HepG2 (cell line): Measurements from ENCODE around the gene KRT76. TPM values are rescaled to one million over a fixed set of nuclear protein-coding genes. Genes with fewer than 3 reads are reported as not detected.

Experiments used
- ATAC-seq: fragments of 200-7000 bp; cut with Tn5 transposase; 3 replicates; pipeline ENCODE4 v1.9.1; 2020; ENCODE audit warnings: mild to moderate bottlenecking, moderate library complexity
- BruUV-seq: library from RNA; stranded (reverse); fragments of 400-500 nt; replicated peaks from 2 replicates; lab custom pipeline; 2021; lab: Mats Ljungman, UMichigan
- CTCF ChIA-PET: fragments of 300-600 bp; formaldehyde crosslinking; extraction: SDS; loops from one replicate; lab custom pipeline; 2021; ENCODE audit warnings: low total read pairs, inconsistent platforms, low intra/inter-chr PET ratio; lab: Yijun Ruan, JAX
- POLR2A ChIA-PET: fragments of 350-600 bp; sonication (Branson Sonifier 250); formaldehyde crosslinking; loops from one replicate; lab custom pipeline; 2020; ENCODE audit warnings: antibody characterized with exemption, inconsistent platforms; lab: Yijun Ruan, JAX
- DNase-seq: peaks from one replicate; pipeline ENCODE4 v3.0.0-alpha.2; 2015; ENCODE audit warnings: low spot score
- FAIRE-seq: peaks from 3 replicates; lab custom pipeline; 2011; peaks lifted over from hg19 to GRCh38; lab: Jason Lieb, UNC
- H2AFZ ChIP-seq: one replicate; pipeline ENCODE4 v1.6.1; 2011; ENCODE audit warnings: low read length, inconsistent platforms
- H3K27ac ChIP-seq: fragments of 300-600 bp; 3 replicates; pipeline ENCODE4 v1.8.0; 2011; ENCODE audit warnings: mixed run types, mild to moderate bottlenecking, mixed read lengths, low read length, inconsistent platforms; ENCODE audit not compliant: insufficient read depth; ENCODE audit errors: extremely low read length
- H3K27me3 ChIP-seq, 2 experiments: fragments of 200-600 bp in 1 of 2; 2 replicates in 1 of 2; 3 replicates in 1 of 2; pipeline versions ENCODE4 v1.6.0 to v1.8.0; 2011; ENCODE audit warnings: low read length in 2 of 2, mild to moderate bottlenecking in 2 of 2, moderate library complexity in 2 of 2, inconsistent platforms in 1 of 2; ENCODE audit not compliant: insufficient read depth in 2 of 2, control insufficient read depth in 1 of 2
- H3K36me3 ChIP-seq, 2 experiments: fragments of 200-600 bp in 1 of 2; replicated peaks in 1 of 2; 2 replicates in 1 of 2; 3 replicates in 1 of 2; pipeline versions ENCODE4 v1.5.1 to v1.8.0; 2011; ENCODE audit warnings: low read length in 2 of 2, inconsistent platforms in 1 of 2; ENCODE audit not compliant: insufficient read depth in 2 of 2, control insufficient read depth in 1 of 2
- H3K4me1 ChIP-seq: 2 replicates; pipeline ENCODE4 v1.5.1; 2012; ENCODE audit warnings: low read length, inconsistent platforms; ENCODE audit not compliant: insufficient read depth
- H3K4me2 ChIP-seq: 2 replicates; pipeline ENCODE4 v1.6.0; 2011; ENCODE audit warnings: low read depth, low read length, inconsistent platforms
- H3K4me3 ChIP-seq, 3 experiments: fragments of 200-600 bp in 1 of 3; sonication (generic), shearing (Covaris generic) in 1 of 3; replicated peaks in 1 of 3; 2 replicates each; pipeline ENCODE4 v1.5.1; 2011 to 2016; ENCODE audit warnings: low read length in 3 of 3, inconsistent platforms in 2 of 3, low read depth in 2 of 3, mild to moderate bottlenecking in 2 of 3, control low read depth in 1 of 3, mixed read lengths in 1 of 3; ENCODE audit not compliant: insufficient read depth in 1 of 3
- H3K79me2 ChIP-seq: one replicate; pipeline ENCODE4 v1.6.1; 2011; ENCODE audit warnings: low read length, inconsistent platforms; ENCODE audit not compliant: insufficient read depth
- H3K9ac ChIP-seq: 2 replicates; pipeline ENCODE4 v1.6.0; 2011; ENCODE audit warnings: mild to moderate bottlenecking, low read depth, low read length, inconsistent platforms; ENCODE audit not compliant: insufficient read depth
- H3K9me3 ChIP-seq: 2 replicates; pipeline ENCODE4 v1.5.1; 2012; ENCODE audit warnings: mild to moderate bottlenecking, low read length
- H4K20me1 ChIP-seq: 2 replicates; pipeline ENCODE4 v1.6.0; 2011; ENCODE audit warnings: inconsistent platforms, mild to moderate bottlenecking, low read length, moderate library complexity; ENCODE audit not compliant: insufficient read depth
- BRCA1 ChIP-seq: sonication (generic); formaldehyde crosslinking; IDR thresholded peaks from 2 replicates; pipeline ENCODE4 v1.4.0; 2020; ENCODE audit warnings: missing genetic modification reagents
- FOXO4 ChIP-seq: sonication (generic); formaldehyde crosslinking; conservative IDR thresholded peaks from 2 replicates; pipeline ENCODE4 v1.8.1; 2023; ENCODE audit warnings: missing genetic modification reagents
- MED1 ChIP-seq: sonication (generic); formaldehyde crosslinking; IDR thresholded peaks from 2 replicates; pipeline ENCODE4 v1.4.0; 2020; ENCODE audit warnings: missing genetic modification reagents
- NFIB ChIP-seq: sonication (generic); formaldehyde crosslinking; IDR thresholded peaks from 2 replicates; pipeline ENCODE4 v1.9.0; 2021; ENCODE audit warnings: missing genetic modification reagents, mild to moderate bottlenecking, borderline replicate concordance
- NFIC ChIP-seq: IDR thresholded peaks from 2 replicates; pipeline ENCODE4 v1.6.1; 2012; ENCODE audit warnings: mild to moderate bottlenecking, low read length, inconsistent platforms
- PAF1 ChIP-seq: IDR thresholded peaks from 2 replicates; pipeline ENCODE4 v1.6.1; 2016; ENCODE audit warnings: missing genetic modification reagents, missing compliant biosample characterization
- PRDM15 ChIP-seq: sonication (generic); formaldehyde crosslinking; IDR thresholded peaks from 2 replicates; pipeline ENCODE4 v1.4.0; 2020; ENCODE audit warnings: missing genetic modification reagents
- ZBTB25 ChIP-seq: IDR thresholded peaks from 2 replicates; pipeline ENCODE4 v1.6.1; 2018; ENCODE audit warnings: missing genetic modification reagents
- ZFP90 ChIP-seq: sonication (generic); formaldehyde crosslinking; IDR thresholded peaks from 2 replicates; pipeline ENCODE4 v1.8.0; 2022; ENCODE audit warnings: missing genetic modification reagents, mild to moderate bottlenecking, inconsistent platforms, borderline replicate concordance
- ZNF30 ChIP-seq: sonication (generic); formaldehyde crosslinking; IDR thresholded peaks from 2 replicates; pipeline ENCODE4 v1.5.0; 2020; ENCODE audit warnings: mild to moderate bottlenecking, missing genetic modification reagents
- ZNF382 ChIP-seq: sonication (generic); formaldehyde crosslinking; IDR thresholded peaks from 2 replicates; pipeline ENCODE4 v1.5.0; 2020; ENCODE audit warnings: missing genetic modification reagents, mild to moderate bottlenecking, borderline replicate concordance
- ZNF460 ChIP-seq: sonication (generic); formaldehyde crosslinking; IDR thresholded peaks from 2 replicates; pipeline ENCODE4 v1.5.1; 2020; ENCODE audit warnings: missing genetic modification reagents, mild to moderate bottlenecking, borderline replicate concordance
- ZNF709 ChIP-seq: sonication (generic); formaldehyde crosslinking; IDR thresholded peaks from 2 replicates; pipeline ENCODE4 v1.5.0; 2020; ENCODE audit warnings: mild to moderate bottlenecking, missing genetic modification reagents
- WGBS: methylation state at CpG from one replicate; pipeline ENCODE4 v1.1.6; 2017; ENCODE audit warnings: low lambda C conversion rate; 5-methylcytosine and 5-hydroxymethylcytosine counted together
- in situ Hi-C: cut with HindIII; loops from 2 replicates; pipeline ENCODE4 v1.10.0; 2017; ENCODE audit warnings: low pct_unique_long_range_greater_than_20kb; ENCODE audit not compliant: extremely low pct_ligation_motif_present
- intact Hi-C: fragments of 100-400 bp; cut with micrococcal nuclease; formaldehyde crosslinking; loops from one replicate; pipeline ENCODE4 v1.10.0; 2022; ENCODE audit not compliant: unreplicated experiment
- polyA plus RNA-seq, 8 experiments: library from polyadenylated mRNA; depleted of rRNA in 3 of 8; stranded (reverse) in 7 of 8; unstranded in 1 of 8; fragments of >200 nt; fragmentation: Illumina TruSeq in 4 of 8; extraction: Trizol in 4 of 8; gene quantifications; 2 replicates each; pipeline versions ENCODE4 v1.2.1 to v1.2.3, GENCODE V29; 2011 to 2016; ENCODE audit warnings: low read depth in 4 of 8, missing spikeins in 1 of 8, mixed read lengths in 1 of 8; ENCODE audit not compliant: insufficient read depth in 1 of 8
- total RNA-seq, 5 experiments: library from RNA; depleted of rRNA; stranded (reverse); fragments of >200 nt; fragmentation: Illumina TruSeq; extraction: Trizol; gene quantifications; 2 replicates each; pipeline ENCODE4 v1.2.3, GENCODE V29; 2016; ENCODE audit warnings: low read depth in 1 of 5

KRT76 gene
- total and polyA plus RNA-seq, 2 of the 13 experiments (the other 11 are each of a cell fraction or from before 2014, with no cell fraction given): not detected

- TF ChIP-seq FOXO4 (CRISPR knock-in tag) (no peak), PAF1 (CRISPR knock-in tag) (no peak), ZNF30 (no peak), ZNF460 (CRISPR knock-in tag) (no peak)
Measured at GRCh38 chr12:52813203-52813819, 36.2 kb upstream of the KRT76 start (continued).

DNA sequence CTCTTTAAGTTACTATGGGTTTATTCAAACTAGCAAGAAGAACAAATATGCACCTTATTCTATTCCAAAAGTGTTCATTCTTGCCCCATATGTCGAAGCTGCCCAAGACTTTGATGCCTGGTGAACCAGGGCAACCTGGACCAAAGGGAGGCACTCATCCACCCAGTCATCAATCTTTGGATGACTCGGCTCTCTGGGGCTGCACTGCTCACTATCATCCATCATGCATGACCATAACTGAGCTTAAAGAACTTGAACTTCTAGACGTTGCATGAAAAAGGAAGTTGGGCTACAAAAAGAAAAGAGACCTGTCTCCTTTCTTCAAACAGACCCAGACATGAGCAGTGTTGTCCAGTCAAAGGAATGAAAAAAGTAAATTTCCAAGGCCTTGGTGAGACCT, 35.6 kb upstream of the KRT76 start:
- DNase-seq: no peak
- TF ChIP-seq PAF1 (CRISPR knock-in tag): no peak
- no peak for TF ChIP-seq MED1
- TF ChIP-seq ZBTB25 (CRISPR knock-in tag): no peak
- TF ChIP-seq NFIC: no peak
- no peak for TF ChIP-seq ZFP90 (CRISPR knock-in tag)
- TF ChIP-seq NFIB (CRISPR knock-in tag): no peak
- no peak for TF ChIP-seq ZNF709 (CRISPR knock-in tag)
- no peak for TF ChIP-seq PRDM15 (CRISPR knock-in tag)
- no peak for TF ChIP-seq ZNF382 (CRISPR knock-in tag)
- no peak for TF ChIP-seq BRCA1

More for the DNA sequence above, 35.6 kb upstream of the KRT76 start:
- no peak overlapping the region for H3K4me3 ChIP-seq
- no peak overlapping the region for H3K9ac ChIP-seq
- no TSS peak for BruUV-seq
- CTCF ChIA-PET: no interaction called here
- no peaks in the 10 kb centered on the region for H3K36me3 ChIP-seq
- H3K27ac ChIP-seq: no peak overlapping the region
- intact Hi-C loops: no loop called here
- WGBS: 0% methylated on average over 3 of the region's 3 CpGs
- no peak for ATAC-seq
- H3K79me2 ChIP-seq: no peaks in the 10 kb centered on the region
- in situ Hi-C loops: no loop called here
- no peak for FAIRE-seq
- H3K27me3 ChIP-seq: peaks cover 1 to 39% of the 10 kb centered on the region in 2 experiments; a peak in 4 of 5 replicates
- H3K4me2 ChIP-seq: no peak overlapping the region
- no peaks in the 10 kb centered on the region for H3K4me1 ChIP-seq
- H4K20me1 ChIP-seq: no peaks in the 10 kb centered on the region
- H3K9me3 ChIP-seq: no peaks in the 10 kb centered on the region
- POLR2A ChIA-PET: no interaction called here
- H2AFZ ChIP-seq: no peak overlapping the region
